Stimulated activated CD4-positive, alpha-beta T cell treated with anti-CD3 and anti-CD28 coated beads, TNF-alpha, amount 100 ng/mL, for 24 hours (primary cell): ENCODE measurements around the gene KIDINS220.
"Not testable (repeated sequence)": the region's sequence is repeated elsewhere in the genome, so short reads cannot be mapped to it uniquely, and the experiment has no call there.

Experiments
- DNase-seq, 3 experiments: peaks; one replicate each; pipeline ENCODE4 v3.0.0-alpha.2; 2020; ENCODE audit warnings: low read depth in 3 of 3

Gene KIDINS220

GRCh38 chr2:8754106-8754776, 83.2 kb downstream of the KIDINS220 start:
- no peak for DNase-seq

GRCh38 chr2:8753609-8754008, 83.8 kb downstream of the KIDINS220 start:
- no peak for DNase-seq

GRCh38 chr2:8752385-8752784, 85.0 kb downstream of the KIDINS220 start:
- DNase-seq = no peak

- DNase-seq = no peak
Observed at GRCh38 chr2:8750221-8750620, 87.2 kb downstream of the KIDINS220 start.

GRCh38 chr2:8743261-8743660, 94.2 kb downstream of the KIDINS220 start:
- no peak for DNase-seq

- DNase-seq = no peak
Observed at GRCh38 chr2:8740136-8740535, 97.3 kb downstream of the KIDINS220 start.

- no peak for DNase-seq
Observed at GRCh38 chr2:8737571-8738175, 99.7 kb downstream of the KIDINS220 start.

- DNase-seq = no peak
Observed at GRCh38 chr2:8732601-8733000, 104.8 kb downstream of the KIDINS220 start.

GRCh38 chr2:8729939-8730338, 107.5 kb downstream of the KIDINS220 start:
- no peak for DNase-seq

GRCh38 chr2:8729101-8729500, 108.3 kb downstream of the KIDINS220 start:
- DNase-seq = not testable (repeated sequence)

- no peak for DNase-seq
Observed at GRCh38 chr2:8728305-8729015, 109.0 kb downstream of the KIDINS220 start.

- no peak for DNase-seq
Observed at GRCh38 chr2:8725838-8726237, 111.6 kb downstream of the KIDINS220 start.

- DNase-seq = no peak
Observed at GRCh38 chr2:8722986-8723385, 114.4 kb downstream of the KIDINS220 start.

- no peak for DNase-seq
Observed at GRCh38 chr2:8721410-8721809, 116.0 kb downstream of the KIDINS220 start.

GRCh38 chr2:8720741-8721140, 116.7 kb downstream of the KIDINS220 start:
- DNase-seq = no peak

- DNase-seq = no peak
Observed at GRCh38 chr2:8719528-8719927, 117.9 kb downstream of the KIDINS220 start.

GRCh38 chr2:8714971-8715370, 122.4 kb downstream of the KIDINS220 start:
- no peak for DNase-seq

- no peak for DNase-seq
Observed at GRCh38 chr2:8714283-8714682, 123.1 kb downstream of the KIDINS220 start.

- no peak for DNase-seq
Observed at GRCh38 chr2:8710951-8711350, 126.5 kb downstream of the KIDINS220 start.

GRCh38 chr2:8709611-8710010, 127.8 kb downstream of the KIDINS220 start:
- DNase-seq = no peak

- DNase-seq = no peak
Observed at GRCh38 chr2:8704906-8705305, 132.5 kb downstream of the KIDINS220 start.

GRCh38 chr2:8701681-8702379, 135.6 kb downstream of the KIDINS220 start:
- DNase-seq = no peak
